ENCODE results near the gene GSTM1.

- TF ChIP-seq CTCF (IDR thresholded peaks at IDR 0.05), result no peak
- TF ChIP-seq POLR2A (IDR thresholded peaks at IDR 0.05), result no peak
Measured at GRCh38 chr1:109659145-109659544, 28.5 kb upstream of the GSTM1 start.
